Renal pelvis (tissue), 12 donors: ENCODE measurements around the gene CHSY1. TPM values are rescaled to one million over a fixed set of nuclear protein-coding genes. Genes with fewer than 3 reads are reported as not detected.
"Not testable (repeated sequence)": the region's sequence is repeated elsewhere in the genome, so short reads cannot be mapped to it uniquely, and the experiment has no call there.

Experiments used
- DNase-seq: peaks from one replicate; pipeline ENCODE4 v3.0.0-alpha.2; 2013
- long read RNA-seq, 16 experiments: transcript quantifications; one replicate each; lab custom pipeline, GENCODE V29; 2026
- polyA plus RNA-seq, 3 donors: library from polyadenylated mRNA; unstranded; fragments of 120-200 nt; gene quantifications; one replicate each; pipeline ENCODE4 v1.2.1, GENCODE V29; 2013; ENCODE audit not compliant: insufficient read length in 3 of 3

The CHSY1 gene, protein sequence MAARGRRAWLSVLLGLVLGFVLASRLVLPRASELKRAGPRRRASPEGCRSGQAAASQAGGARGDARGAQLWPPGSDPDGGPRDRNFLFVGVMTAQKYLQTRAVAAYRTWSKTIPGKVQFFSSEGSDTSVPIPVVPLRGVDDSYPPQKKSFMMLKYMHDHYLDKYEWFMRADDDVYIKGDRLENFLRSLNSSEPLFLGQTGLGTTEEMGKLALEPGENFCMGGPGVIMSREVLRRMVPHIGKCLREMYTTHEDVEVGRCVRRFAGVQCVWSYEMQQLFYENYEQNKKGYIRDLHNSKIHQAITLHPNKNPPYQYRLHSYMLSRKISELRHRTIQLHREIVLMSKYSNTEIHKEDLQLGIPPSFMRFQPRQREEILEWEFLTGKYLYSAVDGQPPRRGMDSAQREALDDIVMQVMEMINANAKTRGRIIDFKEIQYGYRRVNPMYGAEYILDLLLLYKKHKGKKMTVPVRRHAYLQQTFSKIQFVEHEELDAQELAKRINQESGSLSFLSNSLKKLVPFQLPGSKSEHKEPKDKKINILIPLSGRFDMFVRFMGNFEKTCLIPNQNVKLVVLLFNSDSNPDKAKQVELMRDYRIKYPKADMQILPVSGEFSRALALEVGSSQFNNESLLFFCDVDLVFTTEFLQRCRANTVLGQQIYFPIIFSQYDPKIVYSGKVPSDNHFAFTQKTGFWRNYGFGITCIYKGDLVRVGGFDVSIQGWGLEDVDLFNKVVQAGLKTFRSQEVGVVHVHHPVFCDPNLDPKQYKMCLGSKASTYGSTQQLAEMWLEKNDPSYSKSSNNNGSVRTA
- polyA plus RNA-seq: 10 to 100 TPM; 41.5 to 44.4 (median 42.5) TPM
- long read RNA-seq, donor 1, full-length matches to known transcripts: 13 of 24 reads
- long read RNA-seq, donor 1, partial matches to known transcripts: 11 of 24 reads
- long read RNA-seq, donor 1, other reads (novel, unspliced or antisense): 0 of 24 reads
- long read RNA-seq, donor 2, full-length matches to known transcripts: 14 of 26 reads
- long read RNA-seq, donor 2, partial matches to known transcripts: 12 of 26 reads
- long read RNA-seq, donor 2, other reads (novel, unspliced or antisense): 0 of 26 reads
- long read RNA-seq, donor 3, full-length matches to known transcripts: 12 of 35 reads
- long read RNA-seq, donor 3, partial matches to known transcripts: 23 of 35 reads
- long read RNA-seq, donor 3, other reads (novel, unspliced or antisense): 0 of 35 reads
- long read RNA-seq, donor 4, full-length matches to known transcripts: 8 of 8 reads
- long read RNA-seq, donor 4, partial matches to known transcripts: 0 of 8 reads
- long read RNA-seq, donor 4, other reads (novel, unspliced or antisense): 0 of 8 reads
- long read RNA-seq, donor 5, full-length matches to known transcripts: 6 of 18 reads
- long read RNA-seq, donor 5, partial matches to known transcripts: 12 of 18 reads
- long read RNA-seq, donor 5, other reads (novel, unspliced or antisense): 0 of 18 reads
- long read RNA-seq, donor 6, full-length matches to known transcripts: 10 of 20 reads
- long read RNA-seq, donor 6, partial matches to known transcripts: 10 of 20 reads
- long read RNA-seq, donor 6, other reads (novel, unspliced or antisense): 0 of 20 reads
- long read RNA-seq, donor 7, full-length matches to known transcripts: 20 of 40 reads
- long read RNA-seq, donor 7, partial matches to known transcripts: 20 of 40 reads
- long read RNA-seq, donor 7, other reads (novel, unspliced or antisense): 0 of 40 reads
- long read RNA-seq, donor 8, full-length matches to known transcripts: 4 of 14 reads
- long read RNA-seq, donor 8, partial matches to known transcripts: 10 of 14 reads
- long read RNA-seq, donor 8, other reads (novel, unspliced or antisense): 0 of 14 reads
- long read RNA-seq, donor 9, full-length matches to known transcripts: 10 of 26 reads
- long read RNA-seq, donor 9, partial matches to known transcripts: 16 of 26 reads
- long read RNA-seq, donor 9, other reads (novel, unspliced or antisense): 0 of 26 reads
- long read RNA-seq, donor 10, full-length matches to known transcripts: 10 of 26 reads
- long read RNA-seq, donor 10, partial matches to known transcripts: 16 of 26 reads
- long read RNA-seq, donor 10, other reads (novel, unspliced or antisense): 0 of 26 reads
- long read RNA-seq, donor 11, full-length matches to known transcripts: 10 of 22 reads
- long read RNA-seq, donor 11, partial matches to known transcripts: 12 of 22 reads
- long read RNA-seq, donor 11, other reads (novel, unspliced or antisense): 0 of 22 reads
- long read RNA-seq, donor 12, full-length matches to known transcripts: 16 of 32 reads
- long read RNA-seq, donor 12, partial matches to known transcripts: 16 of 32 reads
- long read RNA-seq, donor 12, other reads (novel, unspliced or antisense): 0 of 32 reads
- long read RNA-seq, donor 13, full-length matches to known transcripts: 4 of 13 reads
- long read RNA-seq, donor 13, partial matches to known transcripts: 9 of 13 reads
- long read RNA-seq, donor 13, other reads (novel, unspliced or antisense): 0 of 13 reads
- long read RNA-seq, donor 14: 0 reads
- long read RNA-seq, donor 15: 0 reads
- long read RNA-seq, donor 16, full-length matches to known transcripts: 5 of 25 reads
- long read RNA-seq, donor 16, partial matches to known transcripts: 20 of 25 reads
- long read RNA-seq, donor 16, other reads (novel, unspliced or antisense): 0 of 25 reads

DNA sequence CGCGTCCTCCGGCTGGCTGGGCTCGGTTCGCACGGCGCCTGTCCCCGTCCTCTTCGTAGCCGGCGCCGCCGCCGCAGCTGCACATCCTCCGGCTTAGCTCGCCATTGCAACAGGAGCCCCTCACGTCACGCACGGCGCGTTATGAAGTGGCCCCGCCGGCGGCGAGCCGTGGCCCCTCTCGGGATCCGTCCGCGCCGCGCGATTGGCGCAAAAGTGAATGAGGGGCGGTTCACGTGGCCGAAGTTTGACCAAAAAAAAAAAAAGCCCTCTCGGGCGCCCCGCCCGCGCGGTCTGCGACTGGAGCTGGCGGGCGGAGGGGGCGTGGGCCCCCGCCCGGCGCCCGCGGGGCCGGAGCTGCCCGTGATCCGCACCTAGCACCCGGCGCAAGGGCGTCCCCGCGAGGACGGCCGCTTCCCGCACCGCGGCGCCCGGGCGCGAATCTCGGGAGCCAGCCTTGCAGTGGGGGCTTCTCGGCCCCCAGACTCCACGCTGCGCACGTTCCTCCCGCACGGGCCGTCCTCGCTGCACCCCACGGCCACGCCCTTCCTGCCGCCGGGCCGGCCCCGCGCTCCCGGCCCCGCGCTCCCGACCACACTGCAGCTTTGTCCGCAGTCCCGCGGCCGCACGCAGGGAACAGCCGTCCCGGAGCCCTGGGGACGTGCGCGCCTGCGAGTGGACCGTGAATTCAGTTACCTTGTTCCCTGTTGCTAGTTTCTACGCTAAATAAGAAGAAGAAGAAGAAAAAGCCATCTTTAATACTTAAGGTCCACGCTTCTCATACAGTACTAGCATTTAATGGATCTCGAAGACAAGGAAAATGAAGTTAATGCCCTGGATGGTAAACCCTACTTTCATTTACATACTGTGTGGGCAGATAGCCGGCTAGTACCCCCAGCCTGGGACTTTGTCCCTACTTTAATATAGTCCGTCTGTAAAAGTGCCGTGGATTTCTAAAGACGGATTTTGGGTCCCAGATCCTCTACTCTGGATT is at the start of gene CHSY1:
Gene CHSY1 (minus strand): TSS at position 219 of the 991 bp plus-strand sequence. CDS start 592 bp downstream, outside the sequence.
- peak; percentile 93 for DNase-seq

DNA sequence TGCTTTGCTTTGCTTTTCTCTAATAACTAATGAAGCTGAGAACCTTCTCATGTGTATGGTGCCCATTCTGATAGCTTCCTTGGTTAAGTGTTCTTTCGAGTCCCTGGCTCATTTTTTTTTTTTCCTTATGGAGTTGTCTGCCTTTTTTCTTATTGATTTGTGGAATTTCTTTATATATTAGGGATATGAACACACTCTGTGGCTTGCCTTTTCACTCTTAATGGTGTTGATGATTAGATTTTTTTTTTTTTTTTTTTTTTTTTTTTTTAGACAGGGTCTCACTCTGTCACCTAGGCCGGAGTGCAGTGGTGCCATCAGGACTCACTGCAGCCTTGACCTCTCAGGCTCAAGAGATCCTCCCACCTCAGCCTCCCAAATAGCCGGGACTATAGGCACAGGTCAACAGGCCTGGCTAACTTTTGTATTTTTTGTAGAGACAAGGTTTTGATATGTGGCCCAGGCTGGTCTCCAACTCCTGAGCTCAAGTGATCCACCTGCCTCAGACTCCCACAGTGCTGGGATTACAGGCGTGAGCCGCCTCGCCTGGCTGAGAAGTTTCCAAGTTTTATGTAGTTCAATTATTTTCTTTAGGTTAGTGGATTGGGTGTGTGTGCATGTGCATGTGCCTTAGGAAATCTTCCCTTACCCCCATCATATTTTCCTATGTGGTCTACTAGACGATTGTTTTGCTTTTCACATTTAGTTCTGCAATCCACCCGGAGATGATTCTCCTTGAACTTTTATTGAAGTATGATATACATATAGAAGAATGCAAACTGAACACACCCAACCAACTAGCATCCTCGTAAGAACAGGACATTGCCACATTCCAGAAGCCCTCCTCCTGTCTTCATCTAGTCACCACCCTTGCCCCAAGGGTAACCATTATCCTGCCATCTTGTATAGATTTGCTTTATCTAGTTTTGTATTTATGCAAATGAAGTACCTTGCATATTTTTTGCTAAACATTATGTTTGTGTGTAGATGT is 44.9 kb upstream of the CHSY1 start:
- DNase-seq: no peak

DNA sequence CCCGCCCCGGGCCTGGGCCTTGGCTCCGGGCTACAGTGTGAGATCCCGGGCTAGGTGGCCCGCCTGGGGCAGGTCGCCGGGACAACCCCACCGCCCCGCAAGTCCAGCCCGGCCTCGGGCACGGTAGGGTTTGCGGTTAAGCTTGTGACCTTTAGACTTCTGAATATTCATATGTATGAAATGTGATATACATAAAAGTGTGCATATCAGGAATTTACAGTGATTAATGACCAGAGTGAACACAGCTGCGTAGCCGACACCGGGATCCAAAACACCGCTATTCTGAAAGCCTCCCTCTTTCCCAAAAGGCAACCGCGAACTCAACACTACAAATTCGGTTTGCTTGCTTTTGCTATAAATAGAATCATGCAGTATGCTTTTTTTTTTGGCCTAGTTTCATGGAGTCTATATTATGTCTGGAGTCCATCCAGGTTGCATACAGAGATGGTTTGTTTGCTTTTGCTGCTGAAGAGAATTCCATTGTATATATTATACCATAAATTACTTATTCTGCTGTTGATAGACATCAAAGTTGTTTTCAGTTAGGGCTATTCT is 43.8 kb upstream of the CHSY1 start:
- DNase-seq: no peak

DNA sequence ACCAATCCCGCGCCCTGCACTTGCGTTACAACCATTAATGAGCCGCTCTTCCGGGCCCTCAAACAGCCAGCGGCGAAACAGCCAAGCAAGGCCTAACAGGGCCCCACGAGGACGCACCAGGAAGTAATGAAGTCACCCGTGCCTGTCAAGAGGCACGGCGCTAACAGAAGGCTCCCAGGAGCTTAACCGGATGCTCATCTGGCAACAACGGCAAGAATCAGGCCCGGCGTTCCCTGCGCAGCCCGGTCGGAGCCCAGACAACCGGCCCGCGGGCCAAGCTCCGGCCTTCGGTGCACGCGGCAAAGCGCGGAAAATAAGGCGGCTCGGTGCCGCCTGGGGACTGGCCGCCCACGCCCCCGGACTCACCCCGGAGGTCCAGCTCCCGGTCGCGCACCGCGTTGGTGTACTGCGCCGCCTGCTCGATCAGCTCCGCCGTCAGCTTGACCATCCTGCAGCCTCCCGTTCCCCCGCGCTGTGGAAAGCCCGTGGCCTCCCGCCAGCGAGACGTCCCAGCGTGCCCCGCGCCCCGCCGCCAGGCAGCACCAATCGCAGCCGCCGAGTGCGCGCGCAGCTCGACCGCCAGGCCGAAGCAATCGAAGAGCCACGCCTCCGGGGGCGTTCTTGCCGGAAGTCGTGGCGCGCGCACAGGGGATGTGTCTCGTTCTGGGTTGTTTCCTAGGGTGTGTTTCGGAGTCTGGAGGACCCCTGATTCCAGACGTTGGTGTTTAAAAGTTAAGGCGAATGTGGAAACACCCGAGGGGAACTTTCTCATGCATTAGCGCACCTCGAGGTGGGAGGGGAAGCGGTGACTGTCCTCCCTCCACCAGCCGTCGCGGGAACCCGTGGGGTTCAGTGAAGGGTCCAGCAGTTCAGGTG is 43.1 kb upstream of the CHSY1 start, which contains the start of gene SNRPA1:
Gene SNRPA1 (minus strand): TSS at position 518 of the 876 bp plus-strand sequence. CDS start 70 bp downstream, at position 448.
- peak; percentile 95 for DNase-seq

DNA sequence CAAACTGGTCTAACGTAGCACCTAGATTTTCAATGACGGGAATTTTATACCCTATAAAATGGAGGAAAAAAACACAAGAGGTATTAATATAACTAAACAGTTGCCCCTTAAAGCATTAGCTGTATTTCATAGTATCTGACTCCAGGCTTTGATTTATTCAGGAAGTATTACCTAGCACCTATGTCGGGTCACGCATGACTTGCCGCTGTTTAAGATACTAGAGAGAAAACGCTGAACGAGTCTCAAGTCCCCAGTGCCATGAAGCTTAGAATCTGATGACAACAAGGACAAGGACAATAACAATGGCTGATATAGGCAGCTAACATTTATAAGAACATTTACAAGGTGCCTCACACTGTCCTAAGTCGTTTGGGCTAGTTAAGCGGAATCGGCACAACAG is 41.3 kb upstream of the CHSY1 start:
- no peak for DNase-seq

DNA sequence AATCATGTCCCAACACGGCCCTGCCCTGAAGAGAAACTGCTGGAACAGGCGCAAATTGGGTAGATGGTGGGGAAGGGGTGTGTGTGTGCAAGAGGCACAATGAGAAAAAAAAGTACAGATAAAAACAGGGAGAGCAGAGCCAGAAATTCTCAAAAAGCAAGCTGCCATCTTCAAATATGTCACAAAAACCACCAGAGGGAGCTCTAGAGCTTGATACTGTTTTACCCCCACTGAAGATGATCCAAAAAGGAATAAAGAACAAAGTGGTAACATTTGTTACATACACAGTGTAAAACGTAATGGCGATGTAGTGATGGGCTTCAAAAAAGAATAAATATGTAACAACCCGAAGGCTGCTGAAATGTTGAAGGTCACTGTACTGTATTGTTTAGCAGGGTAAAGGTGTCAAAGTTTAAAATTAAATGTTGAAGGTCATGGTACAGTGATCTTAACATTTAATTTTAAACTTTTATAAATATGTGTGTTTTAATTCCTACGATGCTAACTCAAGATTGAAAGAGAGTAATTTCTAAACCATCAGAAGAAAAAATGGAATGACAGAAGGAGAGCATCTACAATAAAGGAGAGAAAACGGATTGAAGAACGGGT is 37.2 kb upstream of the CHSY1 start:
- DNase-seq: no peak

DNA sequence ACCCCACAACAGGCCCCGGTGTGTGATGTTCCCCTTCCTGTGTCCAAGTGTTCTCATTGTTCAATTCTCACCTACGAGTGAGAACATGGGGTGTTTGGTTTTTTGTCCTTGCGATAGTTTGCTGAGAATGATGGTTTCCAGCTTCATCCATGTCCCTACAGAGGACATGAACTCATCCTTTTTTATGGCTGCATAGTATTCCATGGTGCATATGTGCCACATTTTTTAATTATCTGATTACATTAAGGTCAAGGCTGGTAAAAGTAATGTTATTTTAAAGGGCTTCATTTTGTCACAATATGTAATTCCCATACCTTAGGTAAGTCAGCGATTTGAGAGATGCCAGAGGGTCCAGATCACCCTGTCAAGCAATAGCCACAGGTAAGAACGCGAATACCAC is 35.5 kb upstream of the CHSY1 start:
- DNase-seq: not testable (repeated sequence)

DNA sequence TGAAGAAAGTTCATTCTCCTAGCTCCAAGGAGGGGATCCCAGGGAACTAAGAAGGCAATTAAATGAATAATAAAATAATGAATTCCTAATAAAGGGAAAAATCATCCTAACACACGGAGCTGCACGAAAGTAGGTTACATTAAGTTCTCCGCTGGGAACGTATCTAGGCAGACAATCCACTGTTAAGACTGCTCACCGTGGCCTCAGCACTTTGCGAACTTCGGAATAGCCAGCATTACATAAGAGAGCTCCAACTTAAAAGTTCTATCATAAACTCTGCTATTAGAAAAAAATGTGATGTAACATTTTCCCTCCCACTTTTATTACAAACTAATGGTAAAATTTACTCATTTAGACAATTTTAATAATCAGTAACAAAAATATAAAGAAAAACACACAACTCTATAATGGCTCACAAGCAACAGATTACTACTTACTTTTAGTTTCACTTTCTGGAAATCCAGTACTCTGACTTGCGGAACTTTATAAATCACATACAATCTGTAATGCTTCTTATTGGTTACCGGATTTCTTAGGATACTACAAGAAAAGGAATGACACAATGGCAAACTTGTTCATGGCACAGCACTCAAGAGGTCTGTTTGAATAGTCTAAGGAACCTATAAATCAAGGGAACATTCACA is 34.7 kb upstream of the CHSY1 start:
- DNase-seq: no peak

DNA sequence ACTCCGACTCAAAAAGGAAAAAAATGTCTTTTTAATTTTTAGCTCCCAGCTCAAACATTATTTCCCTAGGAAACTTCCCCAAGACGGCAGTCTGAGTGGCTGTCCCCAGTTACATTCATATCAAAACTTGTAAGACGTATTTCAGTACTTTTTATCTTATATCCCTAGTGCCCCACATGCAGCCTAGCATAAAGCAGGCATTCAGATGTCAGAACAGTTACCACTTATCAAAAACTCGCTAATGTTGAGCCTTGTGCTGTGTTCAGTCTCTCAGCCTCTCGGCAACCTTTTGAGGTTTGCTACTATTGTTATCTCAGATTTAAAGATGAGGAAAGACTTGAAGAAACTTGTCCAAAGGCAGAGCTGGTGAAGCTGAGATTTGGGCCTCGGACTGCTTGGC is 32.1 kb upstream of the CHSY1 start:
- DNase-seq: no peak

DNA sequence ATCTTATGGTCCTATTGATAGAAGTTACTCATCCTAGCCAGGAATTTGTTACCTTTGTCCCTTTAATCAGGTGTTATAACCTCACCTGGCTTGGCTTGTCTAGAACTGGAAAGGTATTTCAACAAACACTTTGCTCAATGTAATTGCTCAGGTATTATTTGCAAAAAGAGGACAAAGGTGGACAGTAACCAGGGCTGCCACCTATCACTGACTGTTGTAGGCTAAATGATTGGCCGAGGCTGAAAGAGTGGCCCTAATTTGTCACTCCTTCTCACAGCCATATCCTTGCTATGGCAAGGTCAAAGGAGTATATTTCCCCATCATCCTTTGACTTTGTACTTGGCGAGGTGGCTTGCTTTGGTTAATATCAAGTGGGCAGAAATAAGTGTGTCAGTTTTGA is 28.2 kb upstream of the CHSY1 start:
- DNase-seq: no peak

DNA sequence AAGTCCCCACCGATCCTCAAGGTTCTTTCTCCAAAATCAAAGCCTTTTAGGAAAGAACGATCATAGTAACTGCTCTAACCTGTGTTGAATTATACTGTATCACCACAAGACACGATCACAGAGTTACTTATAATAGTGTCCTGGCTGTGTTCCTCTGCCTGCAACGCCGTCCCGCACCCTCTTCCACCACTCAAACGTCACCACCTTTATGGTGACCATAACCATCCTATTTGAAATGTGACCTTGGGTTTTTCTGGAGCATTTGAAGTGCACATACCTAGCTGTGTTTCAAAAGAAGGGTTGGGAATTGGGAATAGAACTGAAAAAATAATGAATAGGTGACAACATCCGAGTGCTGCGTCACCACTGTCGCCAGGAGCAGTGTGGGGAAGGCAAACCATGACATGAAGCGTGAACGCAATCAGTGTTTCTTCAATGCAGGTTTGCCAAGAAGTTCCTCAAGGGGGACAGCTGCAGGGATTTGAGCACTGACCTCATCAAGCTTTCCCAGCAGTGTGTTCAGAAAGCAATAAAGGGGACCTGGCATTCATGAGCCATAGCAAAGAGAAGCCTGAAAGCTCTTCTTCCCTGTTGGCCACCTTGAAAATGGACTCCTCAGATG is 26.2 kb upstream of the CHSY1 start:
- no peak for DNase-seq

DNA sequence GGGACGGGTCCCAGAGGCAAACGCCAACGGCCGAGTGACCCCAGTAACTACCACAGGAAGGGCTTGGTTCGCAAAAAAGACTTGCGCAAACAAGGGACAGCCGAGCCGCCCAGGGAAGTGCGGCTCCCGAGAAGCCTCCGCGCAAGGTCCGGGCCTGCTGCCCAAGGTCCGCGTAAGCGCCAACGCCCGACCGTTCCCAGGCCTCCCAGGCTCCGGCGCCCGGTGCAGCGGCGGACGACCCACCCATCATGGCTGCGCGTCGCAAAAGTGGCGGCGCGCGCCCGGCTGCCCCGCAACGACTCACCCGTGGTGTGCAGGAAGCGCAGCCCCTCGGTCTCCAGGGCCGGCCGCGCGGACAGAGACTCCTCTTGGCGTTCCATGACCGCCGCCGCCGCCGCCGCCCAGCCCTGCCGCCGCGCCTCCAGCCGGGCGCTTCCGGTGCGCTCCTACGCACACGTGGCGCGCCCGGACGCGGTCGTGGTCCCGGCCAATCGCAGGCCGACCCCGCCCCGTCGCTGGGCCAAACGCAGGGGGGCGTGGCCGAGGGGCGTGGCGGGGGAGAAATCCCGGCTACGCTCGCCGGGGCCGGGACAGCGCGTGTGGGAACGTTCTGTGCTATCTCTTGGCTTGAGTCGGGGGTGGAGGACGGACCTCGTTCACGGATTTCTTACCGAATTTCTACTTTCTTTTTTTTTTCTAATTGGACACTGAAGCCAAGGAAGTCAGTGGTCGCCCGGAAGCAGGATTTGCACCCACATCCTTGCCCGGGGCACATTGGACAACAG is 25.4 kb upstream of the CHSY1 start, which contains the start of gene SELENOS:
Gene SELENOS (minus strand): TSS at position 448 of the 785 bp plus-strand sequence. CDS start 68 bp downstream, at position 380.
- DNase-seq: peak; percentile 91
